ENCODE measurements around the gene NUP107.

- TF ChIP-seq, protein P1, sequence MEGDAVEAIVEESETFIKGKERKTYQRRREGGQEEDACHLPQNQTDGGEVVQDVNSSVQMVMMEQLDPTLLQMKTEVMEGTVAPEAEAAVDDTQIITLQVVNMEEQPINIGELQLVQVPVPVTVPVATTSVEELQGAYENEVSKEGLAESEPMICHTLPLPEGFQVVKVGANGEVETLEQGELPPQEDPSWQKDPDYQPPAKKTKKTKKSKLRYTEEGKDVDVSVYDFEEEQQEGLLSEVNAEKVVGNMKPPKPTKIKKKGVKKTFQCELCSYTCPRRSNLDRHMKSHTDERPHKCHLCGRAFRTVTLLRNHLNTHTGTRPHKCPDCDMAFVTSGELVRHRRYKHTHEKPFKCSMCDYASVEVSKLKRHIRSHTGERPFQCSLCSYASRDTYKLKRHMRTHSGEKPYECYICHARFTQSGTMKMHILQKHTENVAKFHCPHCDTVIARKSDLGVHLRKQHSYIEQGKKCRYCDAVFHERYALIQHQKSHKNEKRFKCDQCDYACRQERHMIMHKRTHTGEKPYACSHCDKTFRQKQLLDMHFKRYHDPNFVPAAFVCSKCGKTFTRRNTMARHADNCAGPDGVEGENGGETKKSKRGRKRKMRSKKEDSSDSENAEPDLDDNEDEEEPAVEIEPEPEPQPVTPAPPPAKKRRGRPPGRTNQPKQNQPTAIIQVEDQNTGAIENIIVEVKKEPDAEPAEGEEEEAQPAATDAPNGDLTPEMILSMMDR (IDR thresholded peaks at IDR 0.05): no peak
- TF ChIP-seq POLR2A (IDR thresholded peaks at IDR 0.05): no peak
- TF ChIP-seq EP300 (IDR thresholded peaks at IDR 0.05; ENCODE audit: low read depth): no peak
- no peak for TF ChIP-seq POLR2AphosphoS5 (IDR thresholded peaks at IDR 0.05)
Measured at GRCh38 chr12:68785823-68786222, 99.0 kb downstream of the NUP107 start.

Data from transverse colon (tissue), 4 donors.